CD4-positive, alpha-beta T cell (primary cell): ENCODE results near the gene TPCN1. TPM values are rescaled to one million over a fixed set of nuclear protein-coding genes. Genes with fewer than 3 reads are reported as not detected.
A peak's percentile ranks its signal among the peaks of the same experiment; 100 is the strongest.

Source experiments
- ATAC-seq: fragments of 200-7000 bp; cut with Tn5 transposase; one replicate; pipeline ENCODE4 v1.10.0; 2022; ENCODE audit warnings: mild to moderate bottlenecking; ENCODE audit not compliant: poor library complexity
- CTCF ChIA-PET: fragments of 350-600 bp; sonication (Branson Sonifier 250); formaldehyde crosslinking; loops from one replicate; lab custom pipeline; 2021; ENCODE audit warnings: antibody characterized with exemption, inconsistent platforms; lab: Charles Lee
- POLR2A ChIA-PET: fragments of 350-600 bp; sonication (Branson Sonifier 250); formaldehyde crosslinking; loops from one replicate; lab custom pipeline; 2021; ENCODE audit warnings: antibody characterized with exemption, inconsistent platforms; lab: Charles Lee
- DNase-seq, 14 experiments: peaks; one replicate each; pipeline ENCODE4 v3.0.0-alpha.2; 2013 to 2020; ENCODE audit warnings: mixed read lengths in 2 of 14
- H3K27ac ChIP-seq, 2 donors: one replicate each; pipeline versions ENCODE4 v1.5.1 to v1.7.0; 2013; ENCODE audit warnings: low read length in 2 of 2, low read depth in 1 of 2, mild to moderate bottlenecking in 1 of 2
- H3K27me3 ChIP-seq, 2 experiments: 1 replicate in 1 of 2; 2 replicates in 1 of 2; pipeline versions ENCODE4 v1.6.1 to v1.7.0; 2013; ENCODE audit warnings: low read length in 2 of 2, control low read depth in 1 of 2, mild to moderate bottlenecking in 1 of 2, moderate library complexity in 1 of 2; ENCODE audit not compliant: insufficient read depth in 2 of 2, control insufficient read depth in 1 of 2
- H3K36me3 ChIP-seq: one replicate; pipeline ENCODE4 v1.6.1; 2013; ENCODE audit warnings: low read length, control low read depth; ENCODE audit not compliant: insufficient read depth
- H3K4me1 ChIP-seq: one replicate; pipeline ENCODE4 v1.6.1; 2013; ENCODE audit warnings: low read length, control low read depth; ENCODE audit not compliant: insufficient read depth
- H3K4me3 ChIP-seq: one replicate; pipeline ENCODE4 v1.5.1; 2013; ENCODE audit warnings: mild to moderate bottlenecking, low read length, moderate library complexity
- H3K9me3 ChIP-seq, 2 experiments: 1 replicate in 1 of 2; 2 replicates in 1 of 2; pipeline versions ENCODE4 v1.6.1 to v1.7.0; 2013; ENCODE audit warnings: low read length in 2 of 2, mild to moderate bottlenecking in 2 of 2, control low read depth in 1 of 2, moderate library complexity in 1 of 2; ENCODE audit not compliant: control insufficient read depth in 1 of 2, insufficient read depth in 1 of 2
- H3K27ac Mint-ChIP-seq: one replicate; pipeline ENCODE4 v1.8.0; 2020; ENCODE audit warnings: mixed read lengths
- H3K27me3 Mint-ChIP-seq: one replicate; pipeline ENCODE4 v1.8.0; 2021; ENCODE audit warnings: mixed read lengths
- H3K36me3 Mint-ChIP-seq: one replicate; pipeline ENCODE4 v1.8.0; 2021; ENCODE audit warnings: low read depth, mixed read lengths
- H3K4me1 Mint-ChIP-seq: one replicate; pipeline ENCODE4 v1.8.0; 2021; ENCODE audit warnings: low read depth, mixed read lengths
- H3K4me3 Mint-ChIP-seq: one replicate; pipeline ENCODE4 v1.8.0; 2020; ENCODE audit warnings: mild to moderate bottlenecking, mixed read lengths
- H3K9me3 Mint-ChIP-seq: one replicate; pipeline ENCODE4 v1.8.0; 2020; ENCODE audit warnings: mixed read lengths
- CTCF ChIP-seq: fragments of 200-600 bp; IDR thresholded peaks from one replicate; pipeline ENCODE4 v1.8.0; 2022; ENCODE audit warnings: antibody characterized with exemption, mild to moderate bottlenecking
- intact Hi-C, 2 experiments: fragments of 100-400 bp; cut with DNase I in 1 of 2; cut with micrococcal nuclease in 1 of 2; formaldehyde crosslinking; loops; one replicate each; pipeline versions ENCODE4 v1.15.1 to v1.9.0; 2023 to 2025; cut with DNase I, micrococcal nuclease
- total RNA-seq, 174 experiments: library from RNA in 2 of 174; stranded (reverse) in 2 of 174; gene quantifications; one replicate each; pipeline ENCODE4 v1.2.3 and lab custom pipeline; 2021 to 2026

The TPCN1 gene
- total RNA-seq, 2 experiments from 2014 or later = 52.4 to 59.7 TPM

GRCh38 chr12:113245695-113246477 lies 24.6 kb downstream of the TPCN1 start:
- no peak overlapping the region for H3K27ac Mint-ChIP-seq
- H3K9me3 ChIP-seq = no peaks in the 10 kb centered on the region
- DNase-seq = no peak
- H3K4me3 Mint-ChIP-seq = no peak overlapping the region
- TF ChIP-seq CTCF = no peak
- H3K36me3 ChIP-seq = peaks cover 39% of the 10 kb centered on the region
- POLR2A ChIA-PET = interaction anchor here (0.6 kb wide), 1 partner anchor 23 kb away, joined by 3 read pairs; no protein-coding TSS in a partner anchor
- H3K27me3 Mint-ChIP-seq = no peaks in the 10 kb centered on the region
- no peaks in the 10 kb centered on the region for H3K27me3 ChIP-seq
- peaks cover 6% of the 10 kb centered on the region for H3K4me1 Mint-ChIP-seq
- H3K4me1 ChIP-seq = peaks cover 6% of the 10 kb centered on the region
- no peak for ATAC-seq
- H3K36me3 Mint-ChIP-seq = peaks cover 61% of the 10 kb centered on the region
- no peak overlapping the region for H3K4me3 ChIP-seq
- no peaks in the 10 kb centered on the region for H3K9me3 Mint-ChIP-seq
- CTCF ChIA-PET = no interaction called here
- intact Hi-C loops = no loop called here
- H3K27ac ChIP-seq = no peak overlapping the region

- CTCF ChIA-PET = no interaction called here
- no peak for ATAC-seq
- H3K27me3 ChIP-seq = no peaks in the 10 kb centered on the region
- H3K4me1 ChIP-seq = peaks cover 3% of the 10 kb centered on the region
- H3K9me3 ChIP-seq = peaks cover 0 to 3% of the 10 kb centered on the region in 2 experiments
- TF ChIP-seq CTCF = no peak
- H3K4me3 ChIP-seq = no peak overlapping the region
- peaks cover 41% of the 10 kb centered on the region for H3K36me3 ChIP-seq
- Mint-ChIP-seq H3K27me3 (no peaks in the 10 kb centered on the region), H3K9me3 (no peaks in the 10 kb centered on the region), H3K4me1 (peaks cover 6% of the 10 kb centered on the region), H3K27ac (no peak overlapping the region), H3K36me3 (peaks cover 68% of the 10 kb centered on the region), H3K4me3 (no peak overlapping the region)
- H3K27ac ChIP-seq = no peak overlapping the region
- no peak for DNase-seq
- POLR2A ChIA-PET = interaction anchor here (0.6 kb wide), 1 partner anchor 23 kb away, joined by 3 read pairs; no protein-coding TSS in a partner anchor
- intact Hi-C loops = no loop called here
Observed at GRCh38 chr12:113246478-113247122, 25.3 kb downstream of the TPCN1 start.

GRCh38 chr12:113247123-113248050 lies 26.1 kb downstream of the TPCN1 start:
- DNase-seq = peak in 2 of 14 experiments; percentile 25 to 52
- POLR2A ChIA-PET = no interaction called here
- Histone ChIP-seq H3K9me3 (peaks cover 0 to 9% of the 10 kb centered on the region in 2 experiments), H3K27ac (no peak overlapping the region), H3K4me3 (no peak overlapping the region), H3K27me3 (no peaks in the 10 kb centered on the region), H3K4me1 (peaks cover 3% of the 10 kb centered on the region), H3K36me3 (peaks cover 41% of the 10 kb centered on the region)
- CTCF ChIA-PET = no interaction called here
- no peak for TF ChIP-seq CTCF
- no peaks in the 10 kb centered on the region for H3K9me3 Mint-ChIP-seq
- H3K27ac Mint-ChIP-seq = no peak overlapping the region
- ATAC-seq = no peak
- H3K4me1 Mint-ChIP-seq = peaks cover 5% of the 10 kb centered on the region
- intact Hi-C loops = no loop called here
- H3K36me3 Mint-ChIP-seq = peaks cover 73% of the 10 kb centered on the region
- H3K4me3 Mint-ChIP-seq = no peak overlapping the region
- no peaks in the 10 kb centered on the region for H3K27me3 Mint-ChIP-seq
